Trophoblast cell (in vitro differentiated cells and primary cell): ENCODE measurements around the gene ACOT12.

Source experiments
- DNase-seq, 2 donors: peaks; one replicate each; pipeline ENCODE4 v3.0.0-alpha.2; 2016
- H2AFZ ChIP-seq: 2 replicates; pipeline ENCODE4 v1.6.1; 2013; ENCODE audit warnings: low read length, moderate library complexity, mild to moderate bottlenecking; ENCODE audit not compliant: insufficient read depth, poor library complexity
- H2AK5ac ChIP-seq: 2 replicates; pipeline ENCODE4 v1.6.1; 2013; ENCODE audit warnings: mild to moderate bottlenecking, low read length
- H2BK120ac ChIP-seq: 2 replicates; pipeline ENCODE4 v1.6.1; 2013; ENCODE audit warnings: low read length, mild to moderate bottlenecking, moderate library complexity; ENCODE audit not compliant: insufficient read depth, poor library complexity
- H2BK12ac ChIP-seq: 2 replicates; pipeline ENCODE4 v1.6.1; 2013; ENCODE audit warnings: mild to moderate bottlenecking, low read length, moderate library complexity
- H2BK5ac ChIP-seq: 2 replicates; pipeline ENCODE4 v1.6.1; 2013; ENCODE audit warnings: low read length, low read depth, moderate library complexity, mild to moderate bottlenecking; ENCODE audit not compliant: poor library complexity
- H3K14ac ChIP-seq: 2 replicates; pipeline ENCODE4 v1.6.1; 2013; ENCODE audit warnings: mild to moderate bottlenecking, low read length
- H3K18ac ChIP-seq: 2 replicates; pipeline ENCODE4 v1.6.1; 2013; ENCODE audit warnings: mild to moderate bottlenecking, low read length
- H3K23ac ChIP-seq: 2 replicates; pipeline ENCODE4 v1.6.1; 2013; ENCODE audit warnings: low read length
- H3K27ac ChIP-seq: 2 replicates; pipeline ENCODE4 v1.5.1; 2013; ENCODE audit warnings: low read depth, mild to moderate bottlenecking, inconsistent platforms, low read length, moderate library complexity
- H3K27me3 ChIP-seq: 2 replicates; pipeline ENCODE4 v1.6.1; 2013; ENCODE audit warnings: inconsistent platforms, mild to moderate bottlenecking, low read length, moderate library complexity; ENCODE audit not compliant: insufficient read depth
- H3K36me3 ChIP-seq, 2 experiments: 1 replicate in 1 of 2; 2 replicates in 1 of 2; pipeline ENCODE4 v1.6.1; 2013; ENCODE audit warnings: low read length in 2 of 2, mild to moderate bottlenecking in 2 of 2, moderate library complexity in 1 of 2; ENCODE audit not compliant: insufficient read depth in 2 of 2, control insufficient read depth in 1 of 2
- H3K4ac ChIP-seq: 2 replicates; pipeline ENCODE4 v1.6.1; 2013; ENCODE audit warnings: low read depth, mild to moderate bottlenecking, low read length, moderate library complexity
- H3K4me1 ChIP-seq, 2 experiments: 1 replicate in 1 of 2; 2 replicates in 1 of 2; pipeline ENCODE4 v1.6.1; 2013; ENCODE audit warnings: low read length in 2 of 2, mild to moderate bottlenecking in 2 of 2, moderate library complexity in 1 of 2; ENCODE audit not compliant: insufficient read depth in 2 of 2, control insufficient read depth in 1 of 2
- H3K4me2 ChIP-seq: 2 replicates; pipeline ENCODE4 v1.6.1; 2013; ENCODE audit warnings: inconsistent platforms, mild to moderate bottlenecking, low read length, moderate library complexity
- H3K4me3 ChIP-seq: 2 replicates; pipeline ENCODE4 v1.5.1; 2013; ENCODE audit warnings: mild to moderate bottlenecking, low read depth, low read length, inconsistent platforms
- H3K79me1 ChIP-seq: one replicate; pipeline ENCODE4 v1.6.1; 2013; ENCODE audit warnings: low read length
- H3K79me2 ChIP-seq: 2 replicates; pipeline ENCODE4 v1.6.1; 2013; ENCODE audit warnings: low read length, mild to moderate bottlenecking; ENCODE audit not compliant: control insufficient read depth, insufficient read depth, poor library complexity
- H3K9ac ChIP-seq: 2 replicates; pipeline ENCODE4 v1.6.1; 2013; ENCODE audit warnings: mild to moderate bottlenecking, low read length
- H3K9me3 ChIP-seq: 2 replicates; pipeline ENCODE4 v1.6.1; 2013; ENCODE audit warnings: low read depth, mild to moderate bottlenecking, control low read depth, inconsistent platforms, low read length; ENCODE audit not compliant: insufficient read depth
- H4K12ac ChIP-seq: 2 replicates; pipeline ENCODE4 v1.6.1; 2013; ENCODE audit warnings: low read depth, mild to moderate bottlenecking, low read length, moderate library complexity
- H4K8ac ChIP-seq: 2 replicates; pipeline ENCODE4 v1.6.1; 2013; ENCODE audit warnings: low read depth, mild to moderate bottlenecking, low read length, moderate library complexity
- H4K91ac ChIP-seq: one replicate; pipeline ENCODE4 v1.6.1; 2013; ENCODE audit warnings: low read depth, mild to moderate bottlenecking, low read length, moderate library complexity
- WGBS: extraction: QIAGEN DNeasy Blood & Tissue Kit; methylation state at CpG from one replicate; pipeline ENCODE4 v1.1.7; 2013; ENCODE audit warnings: missing lambda C conversion rate; ENCODE audit not compliant: insufficient read length, insufficient coverage; ENCODE audit errors: extremely low coverage; 5-methylcytosine and 5-hydroxymethylcytosine counted together

ACOT12 gene

GRCh38 chr5:81363093-81363871, 30.7 kb downstream of the ACOT12 start:
- no CpG with 5 or more reads among the region's 4 CpGs for WGBS
- H2AFZ ChIP-seq: no peak overlapping the region
- no peaks in the 10 kb centered on the region for H3K36me3 ChIP-seq
- no peak overlapping the region for H3K4me2 ChIP-seq
- no peak overlapping the region for H2BK120ac ChIP-seq
- no peak for DNase-seq
- H3K9me3 ChIP-seq: no peaks in the 10 kb centered on the region
- H3K9ac ChIP-seq: no peak overlapping the region
- H2BK12ac ChIP-seq: no peak overlapping the region
- H4K12ac ChIP-seq: no peak overlapping the region
- H3K4me1 ChIP-seq: no peaks in the 10 kb centered on the region
- H4K8ac ChIP-seq: no peak overlapping the region
- no peak overlapping the region for H3K27ac ChIP-seq
- no peak overlapping the region for H3K4ac ChIP-seq
- no peak overlapping the region for H3K4me3 ChIP-seq
- H3K79me2 ChIP-seq: no peaks in the 10 kb centered on the region
- H3K27me3 ChIP-seq: no peaks in the 10 kb centered on the region
- H3K18ac ChIP-seq: no peak overlapping the region
- no peak overlapping the region for H2BK5ac ChIP-seq
- H4K91ac ChIP-seq: no peak overlapping the region
- H3K14ac ChIP-seq: no peak overlapping the region
- H3K23ac ChIP-seq: no peak overlapping the region
- no peaks in the 10 kb centered on the region for H3K79me1 ChIP-seq
- H2AK5ac ChIP-seq: no peak overlapping the region

GRCh38 chr5:81361600-81361999, 32.3 kb downstream of the ACOT12 start:
- H3K9me3 ChIP-seq: no peaks in the 10 kb centered on the region
- no peak overlapping the region for H4K91ac ChIP-seq
- H3K36me3 ChIP-seq: no peaks in the 10 kb centered on the region
- no peak overlapping the region for H3K27ac ChIP-seq
- H3K18ac ChIP-seq: no peak overlapping the region
- no peaks in the 10 kb centered on the region for H3K27me3 ChIP-seq
- no peaks in the 10 kb centered on the region for H3K4me1 ChIP-seq
- H2AFZ ChIP-seq: no peak overlapping the region
- no peaks in the 10 kb centered on the region for H3K79me1 ChIP-seq
- no CpG with 5 or more reads among the region's 2 CpGs for WGBS
- no peak overlapping the region for H3K4me3 ChIP-seq
- no peak for DNase-seq
- H4K8ac ChIP-seq: no peak overlapping the region
- H2AK5ac ChIP-seq: no peak overlapping the region
- no peak overlapping the region for H4K12ac ChIP-seq
- no peak overlapping the region for H2BK5ac ChIP-seq
- no peak overlapping the region for H3K9ac ChIP-seq
- H3K14ac ChIP-seq: no peak overlapping the region
- H3K4me2 ChIP-seq: no peak overlapping the region
- no peaks in the 10 kb centered on the region for H3K79me2 ChIP-seq
- no peak overlapping the region for H3K4ac ChIP-seq
- H2BK12ac ChIP-seq: no peak overlapping the region
- H2BK120ac ChIP-seq: no peak overlapping the region
- no peak overlapping the region for H3K23ac ChIP-seq

- Histone ChIP-seq H2BK12ac (no peak overlapping the region), H2BK120ac (no peak overlapping the region), H2AK5ac (no peak overlapping the region), H3K4ac (no peak overlapping the region), H3K4me3 (no peak overlapping the region), H3K9me3 (no peaks in the 10 kb centered on the region), H4K12ac (no peak overlapping the region), H3K27ac (no peak overlapping the region), H3K4me2 (no peak overlapping the region), H3K14ac (no peak overlapping the region), H3K79me1 (no peaks in the 10 kb centered on the region), H4K8ac (no peak overlapping the region), H2BK5ac (no peak overlapping the region), H3K18ac (no peak overlapping the region), H3K79me2 (no peaks in the 10 kb centered on the region), H3K27me3 (no peaks in the 10 kb centered on the region), H3K4me1 (no peaks in the 10 kb centered on the region), H3K36me3 (no peaks in the 10 kb centered on the region), H3K9ac (no peak overlapping the region), H3K23ac (no peak overlapping the region), H2AFZ (no peak overlapping the region), H4K91ac (no peak overlapping the region)
- WGBS: no CpG with 5 or more reads among the region's 4 CpGs
- no peak for DNase-seq
Observed at GRCh38 chr5:81360640-81361039, 33.3 kb downstream of the ACOT12 start.

GRCh38 chr5:81359881-81360280, 34.1 kb downstream of the ACOT12 start:
- Histone ChIP-seq H3K79me2 (no peaks in the 10 kb centered on the region), H2AK5ac (no peak overlapping the region), H3K36me3 (no peaks in the 10 kb centered on the region), H4K8ac (no peak overlapping the region), H3K27ac (no peak overlapping the region), H2AFZ (no peak overlapping the region), H3K14ac (no peak overlapping the region), H3K4me2 (no peak overlapping the region), H3K23ac (no peak overlapping the region), H3K9ac (no peak overlapping the region), H2BK120ac (no peak overlapping the region), H3K4me1 (no peaks in the 10 kb centered on the region), H3K9me3 (no peaks in the 10 kb centered on the region), H4K12ac (no peak overlapping the region), H3K4ac (no peak overlapping the region), H3K4me3 (no peak overlapping the region), H3K79me1 (no peaks in the 10 kb centered on the region), H2BK12ac (no peak overlapping the region), H2BK5ac (no peak overlapping the region), H3K27me3 (no peaks in the 10 kb centered on the region), H4K91ac (no peak overlapping the region), H3K18ac (no peak overlapping the region)
- DNase-seq: no peak
- WGBS: no CpG with 5 or more reads among the region's 2 CpGs
